SW480 (cell line): ENCODE measurements around the gene HBQ1.
A peak's percentile ranks its signal among the peaks of the same experiment; 100 is the strongest.
"Not testable (repeated sequence)": the region's sequence is repeated elsewhere in the genome, so short reads cannot be mapped to it uniquely, and the experiment has no call there.

Source experiments
- DNase-seq: peaks from one replicate; pipeline ENCODE4 v3.0.0-alpha.2; 2016; ENCODE audit warnings: low spot score

The HBQ1 gene

DNA sequence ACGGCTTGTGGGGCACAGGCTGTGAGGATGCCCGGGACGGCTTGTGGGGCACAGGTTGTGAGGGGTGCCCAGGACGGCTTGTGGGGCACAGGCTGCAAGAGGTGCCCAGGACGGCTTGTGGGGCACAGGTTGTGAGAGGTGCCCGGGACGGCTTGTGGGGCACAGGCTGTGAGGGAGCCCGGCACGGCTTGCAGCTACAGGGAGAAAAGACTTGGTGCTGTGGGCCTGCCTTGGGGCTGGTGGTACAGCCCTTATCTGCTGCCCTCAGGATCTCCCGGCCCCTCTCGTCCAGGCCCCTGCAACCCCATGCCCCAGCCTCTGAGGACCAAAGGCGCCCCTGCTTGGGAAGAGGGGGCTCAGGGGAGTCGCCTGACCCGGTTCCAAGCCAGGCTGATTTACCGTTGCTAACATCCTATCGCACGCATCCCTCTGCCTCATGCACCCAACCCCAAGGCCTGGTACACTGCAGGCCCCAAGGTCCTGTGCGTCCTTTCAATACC lies 19.5 kb upstream of the HBQ1 start:
- no peak for DNase-seq

DNA sequence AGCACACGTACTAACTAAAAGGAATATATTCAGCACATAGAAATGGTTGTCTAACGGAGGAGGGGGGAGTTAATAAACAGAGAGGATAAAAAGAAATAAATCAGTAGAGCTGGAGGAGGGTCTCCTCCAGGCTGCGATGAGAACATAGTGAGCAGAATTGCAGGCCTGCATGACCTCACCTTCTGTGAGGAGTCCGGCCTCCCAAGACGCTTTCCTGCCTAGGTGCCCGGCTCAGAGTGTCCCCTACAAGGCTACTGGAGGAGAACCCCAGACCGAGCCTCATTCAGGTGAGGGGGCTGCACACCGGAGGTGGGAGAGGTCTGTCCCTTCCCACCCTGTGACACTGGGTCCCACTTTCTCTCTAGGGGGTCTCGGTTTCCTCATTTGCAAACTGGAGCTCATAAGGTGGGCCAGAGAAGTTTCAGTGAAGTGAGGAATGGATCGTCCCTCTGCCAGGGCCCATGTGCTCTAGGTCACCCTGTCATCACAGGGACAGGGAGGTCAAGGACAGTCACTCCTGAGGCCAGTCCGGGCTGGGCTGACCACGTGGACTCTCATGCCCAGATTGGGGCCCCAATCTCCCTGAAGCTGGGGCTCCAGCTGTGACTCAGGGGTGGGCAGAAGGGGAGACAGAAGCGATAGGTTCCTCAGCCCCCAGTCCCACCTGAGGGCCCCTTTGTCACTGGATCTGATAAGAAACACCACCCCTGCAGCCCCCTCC lies 17.8 kb upstream of the HBQ1 start:
- no peak for DNase-seq

DNA sequence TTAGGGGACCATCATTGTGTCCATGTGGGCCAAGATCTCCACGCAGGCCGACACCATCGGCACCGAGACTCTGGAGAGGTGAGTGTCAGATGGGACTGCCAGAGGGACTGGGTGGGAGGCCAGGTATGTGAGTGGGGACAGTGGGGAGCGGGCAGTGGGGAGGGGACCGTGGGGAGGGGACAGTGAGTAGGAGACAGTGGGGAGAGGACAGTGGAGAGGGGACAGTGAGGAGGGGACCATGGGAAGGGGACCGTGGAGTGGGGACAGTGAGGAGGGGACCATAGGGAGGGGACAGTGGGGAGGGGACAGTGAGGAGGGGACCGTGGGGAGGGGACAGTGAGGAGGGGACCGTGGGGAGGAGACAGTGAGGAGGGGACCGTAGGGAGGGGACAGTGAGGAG lies 17.1 kb upstream of the HBQ1 start:
- not testable (repeated sequence) for DNase-seq

DNA sequence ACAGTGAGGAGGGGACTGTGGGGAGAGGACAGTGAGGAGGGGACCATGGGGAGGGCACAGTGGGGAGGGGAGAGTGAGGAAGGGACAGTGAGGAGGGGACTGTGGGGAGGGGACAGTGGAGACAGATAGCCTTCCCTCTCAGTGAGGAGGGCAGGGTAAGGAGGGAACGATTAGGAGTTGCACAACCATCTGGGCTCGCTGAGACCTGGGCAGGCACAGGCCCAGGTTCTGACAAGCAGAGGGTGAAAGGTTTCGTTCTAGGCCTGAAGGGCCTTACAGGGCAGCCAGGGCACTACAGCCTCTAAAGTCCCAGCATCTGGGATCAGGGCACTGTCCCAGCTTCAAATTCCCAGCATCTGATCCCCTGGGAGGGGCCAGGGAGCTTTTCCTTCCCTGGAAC lies 16.6 kb upstream of the HBQ1 start:
- DNase-seq = not testable (repeated sequence)

DNA sequence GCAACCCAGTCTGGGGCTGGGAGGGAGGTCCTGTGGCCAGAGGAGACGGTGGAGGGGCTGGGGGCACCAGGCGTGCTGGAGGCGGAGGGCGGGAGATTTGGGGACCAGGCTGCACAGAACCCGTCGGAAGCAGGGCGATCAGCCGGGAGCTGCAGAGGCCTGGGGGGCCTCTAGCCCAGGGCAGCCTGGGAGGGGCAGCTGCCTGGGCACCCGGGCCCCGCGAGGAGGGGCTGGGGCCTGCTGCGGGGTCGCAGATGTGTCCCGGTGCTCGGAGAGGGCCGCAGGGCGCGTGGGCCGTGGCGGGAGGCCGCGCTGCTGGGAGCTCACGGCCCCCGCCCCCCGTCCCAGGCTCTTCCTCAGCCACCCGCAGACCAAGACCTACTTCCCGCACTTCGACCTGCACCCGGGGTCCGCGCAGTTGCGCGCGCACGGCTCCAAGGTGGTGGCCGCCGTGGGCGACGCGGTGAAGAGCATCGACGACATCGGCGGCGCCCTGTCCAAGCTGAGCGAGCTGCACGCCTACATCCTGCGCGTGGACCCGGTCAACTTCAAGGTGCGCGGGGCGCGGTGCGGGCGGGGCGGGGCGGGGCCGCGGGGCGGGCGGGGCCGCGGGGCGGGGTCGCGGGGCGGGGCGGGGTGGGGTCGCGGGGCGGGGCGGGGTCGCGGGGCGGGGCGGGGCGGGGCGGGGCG lies 16.0 kb upstream of the HBQ1 start:
- not testable (repeated sequence) for DNase-seq

DNA sequence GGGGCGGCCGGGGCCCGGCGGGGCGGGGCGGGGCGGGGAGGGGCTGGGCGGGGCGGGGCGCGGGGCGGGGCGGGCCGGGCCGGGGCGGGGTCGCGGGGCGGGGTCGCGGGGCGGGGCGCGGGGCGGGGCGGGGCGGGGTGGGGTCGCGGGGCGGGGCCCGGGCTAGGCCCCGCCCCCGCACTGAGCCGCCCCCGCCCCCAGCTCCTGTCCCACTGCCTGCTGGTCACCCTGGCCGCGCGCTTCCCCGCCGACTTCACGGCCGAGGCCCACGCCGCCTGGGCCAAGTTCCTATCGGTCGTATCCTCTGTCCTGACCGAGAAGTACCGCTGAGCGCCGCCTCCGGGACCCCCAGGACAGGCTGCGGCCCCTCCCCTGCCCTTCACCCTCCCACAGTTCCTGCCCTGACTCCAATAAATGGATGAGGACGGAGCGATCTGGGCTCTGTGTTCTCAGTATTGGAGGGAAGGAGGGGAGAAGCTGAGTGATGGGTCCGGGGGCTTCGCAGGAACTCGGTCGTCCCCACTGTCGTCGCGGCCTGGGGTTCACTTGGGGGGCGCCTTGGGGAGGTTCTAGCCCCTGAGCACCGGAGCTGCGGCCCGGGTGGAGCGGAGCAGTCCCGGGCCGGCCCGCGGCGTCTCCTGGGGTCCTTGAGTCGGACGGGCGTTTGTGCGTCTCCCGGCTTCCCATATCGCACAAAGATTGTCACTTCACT lies 15.3 kb upstream of the HBQ1 start:
- no peak for DNase-seq

DNA sequence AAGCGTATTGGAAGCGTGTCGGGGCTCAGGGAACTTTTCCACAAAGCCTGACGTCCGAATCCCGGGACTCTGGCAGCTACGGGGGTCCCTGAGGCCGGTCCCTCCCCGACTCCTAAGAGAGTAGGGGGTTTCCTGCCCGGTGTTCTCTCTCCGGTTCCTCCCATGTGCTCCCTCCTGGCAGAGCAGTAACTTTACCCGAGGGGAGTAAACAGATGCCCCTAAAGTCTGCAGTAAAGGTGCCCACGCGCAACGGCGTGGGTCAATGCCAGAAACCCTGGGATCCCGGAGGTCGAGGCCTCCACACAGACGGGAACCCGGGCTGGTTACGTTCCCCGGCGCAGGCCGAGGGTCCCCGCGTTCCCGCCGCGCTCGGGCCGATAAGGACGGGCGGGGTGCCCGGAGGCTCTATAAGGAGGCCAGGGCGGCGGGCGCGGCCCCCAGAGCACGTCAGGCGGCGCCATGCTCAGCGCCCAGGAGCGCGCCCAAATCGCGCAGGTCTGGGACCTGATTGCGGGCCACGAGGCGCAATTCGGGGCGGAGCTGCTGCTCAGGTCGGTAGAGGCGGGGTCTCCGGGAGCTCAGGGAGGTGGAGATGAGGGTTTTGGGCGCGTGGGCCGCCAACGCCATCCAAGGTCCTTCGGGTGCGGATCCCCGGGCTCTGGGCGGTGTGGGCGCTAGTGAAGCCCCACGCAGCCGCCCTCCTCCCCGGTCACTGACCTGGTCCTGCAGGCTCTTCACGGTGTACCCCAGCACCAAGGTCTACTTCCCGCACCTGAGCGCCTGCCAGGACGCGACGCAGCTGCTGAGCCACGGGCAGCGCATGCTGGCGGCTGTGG lies 14.5 kb upstream of the HBQ1 start, which contains the start of gene HBM:
HBM (plus strand) TSS at position 440 of the 836 bp plus-strand sequence; CDS start at position 460, 20 bp downstream.
- no peak for DNase-seq

DNA sequence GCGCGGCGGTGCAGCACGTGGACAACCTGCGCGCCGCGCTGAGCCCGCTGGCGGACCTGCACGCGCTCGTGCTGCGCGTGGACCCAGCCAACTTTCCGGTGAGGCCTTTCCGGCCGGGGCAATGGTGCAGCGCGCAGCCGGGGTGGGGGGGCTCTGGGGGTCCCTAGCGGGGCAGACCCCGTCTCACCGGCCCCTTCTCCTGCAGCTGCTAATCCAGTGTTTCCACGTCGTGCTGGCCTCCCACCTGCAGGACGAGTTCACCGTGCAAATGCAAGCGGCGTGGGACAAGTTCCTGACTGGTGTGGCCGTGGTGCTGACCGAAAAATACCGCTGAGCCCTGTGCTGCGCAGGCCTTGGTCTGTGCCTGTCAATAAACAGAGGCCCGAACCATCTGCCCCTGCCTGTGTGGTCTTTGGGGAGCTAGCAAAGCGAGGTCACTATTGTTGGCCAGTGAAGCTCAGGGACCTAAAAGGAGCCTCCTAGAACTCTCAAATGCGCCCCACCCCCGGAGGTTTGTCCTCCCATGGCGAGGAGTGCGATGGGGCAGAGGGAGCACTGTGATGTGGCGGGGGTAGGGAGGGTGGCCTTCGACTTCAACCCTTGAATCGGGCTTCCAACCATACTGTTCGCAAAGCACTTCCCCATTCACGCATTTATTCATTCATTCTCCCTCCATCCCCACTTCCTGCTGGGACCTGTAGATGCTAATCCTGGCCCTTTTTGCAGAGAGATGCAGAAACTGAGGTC lies 13.7 kb upstream of the HBQ1 start:
- no peak for DNase-seq

DNA sequence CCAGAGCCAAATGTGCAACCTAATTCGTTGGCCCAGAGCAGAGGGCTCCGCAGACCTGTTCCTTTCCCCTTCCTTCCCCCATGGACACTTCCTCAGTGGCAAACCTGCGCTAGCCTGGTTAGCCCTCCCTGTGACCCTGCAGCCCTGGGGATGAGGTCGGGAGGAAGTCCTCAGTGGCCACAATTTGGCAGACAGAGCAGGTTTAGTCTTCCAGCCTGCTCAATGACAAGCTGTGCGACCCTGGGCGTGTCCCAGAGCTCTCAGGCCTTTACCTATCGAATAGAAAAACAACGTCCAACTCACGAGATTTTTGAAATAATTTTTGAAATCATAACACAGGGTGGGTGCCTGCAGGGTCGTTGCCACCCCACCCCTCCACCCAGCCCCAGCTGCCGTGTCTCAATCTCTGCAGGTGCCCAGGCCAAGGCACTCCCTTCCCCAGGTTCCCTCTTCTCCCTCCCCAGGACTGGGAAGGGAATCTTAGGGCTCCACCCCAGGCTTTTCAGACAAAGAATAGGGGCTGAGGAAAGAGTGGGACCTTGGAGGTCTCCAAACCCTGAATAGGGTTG lies 13.1 kb upstream of the HBQ1 start:
- no peak for DNase-seq

DNA sequence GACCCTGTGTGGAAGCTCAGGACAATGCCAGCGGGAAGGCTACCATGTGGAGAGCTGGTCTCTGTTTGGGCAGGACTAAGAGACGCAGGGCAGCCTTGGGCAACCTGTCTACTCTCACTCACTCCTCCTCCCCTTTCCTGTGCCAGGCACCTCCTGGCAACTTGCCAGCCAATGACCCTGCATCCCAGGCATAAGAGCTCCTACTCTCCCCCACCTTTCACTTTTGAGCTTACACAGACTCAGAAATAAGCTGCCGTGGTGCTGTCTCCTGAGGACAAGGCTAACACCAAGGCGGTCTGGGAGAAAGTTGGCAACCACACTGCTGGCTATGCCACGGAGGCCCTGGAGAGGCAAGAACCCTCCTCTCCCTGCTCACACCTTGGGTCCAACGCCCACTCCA lies 11.8 kb upstream of the HBQ1 start:
- no peak for DNase-seq

DNA sequence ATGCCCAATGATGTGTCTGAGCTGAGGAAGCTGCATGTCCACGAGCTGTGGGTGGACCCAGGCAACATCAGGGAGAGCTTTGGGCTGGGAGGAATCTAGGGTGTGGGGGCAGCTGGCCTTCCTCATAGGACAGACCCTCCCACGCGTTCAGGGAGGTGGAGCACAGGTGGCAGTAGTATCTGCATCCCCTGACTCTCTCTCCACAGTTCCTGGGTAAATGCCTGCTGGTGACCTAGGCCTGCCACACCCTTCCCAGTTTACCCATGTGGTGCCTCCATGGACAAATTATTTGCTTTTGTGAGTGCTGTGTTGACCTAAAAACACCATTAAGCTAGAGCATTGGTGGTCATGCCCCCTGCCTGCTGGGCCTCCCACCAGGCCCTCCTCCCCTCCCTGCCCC lies 11.2 kb upstream of the HBQ1 start:
- no peak for DNase-seq

DNA sequence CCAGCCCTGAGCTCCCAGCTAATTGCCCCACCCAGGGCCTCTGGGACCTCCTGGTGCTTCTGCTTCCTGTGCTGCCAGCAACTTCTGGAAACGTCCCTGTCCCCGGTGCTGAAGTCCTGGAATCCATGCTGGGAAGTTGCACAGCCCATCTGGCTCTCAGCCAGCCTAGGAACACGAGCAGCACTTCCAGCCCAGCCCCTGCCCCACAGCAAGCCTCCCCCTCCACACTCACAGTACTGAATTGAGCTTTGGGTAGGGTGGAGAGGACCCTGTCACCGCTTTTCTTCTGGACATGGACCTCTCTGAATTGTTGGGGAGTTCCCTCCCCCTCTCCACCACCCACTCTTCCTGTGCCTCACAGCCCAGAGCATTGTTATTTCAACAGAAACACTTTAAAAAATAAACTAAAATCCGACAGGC lies 10.2 kb upstream of the HBQ1 start:
- DNase-seq = peak; percentile 18

DNA sequence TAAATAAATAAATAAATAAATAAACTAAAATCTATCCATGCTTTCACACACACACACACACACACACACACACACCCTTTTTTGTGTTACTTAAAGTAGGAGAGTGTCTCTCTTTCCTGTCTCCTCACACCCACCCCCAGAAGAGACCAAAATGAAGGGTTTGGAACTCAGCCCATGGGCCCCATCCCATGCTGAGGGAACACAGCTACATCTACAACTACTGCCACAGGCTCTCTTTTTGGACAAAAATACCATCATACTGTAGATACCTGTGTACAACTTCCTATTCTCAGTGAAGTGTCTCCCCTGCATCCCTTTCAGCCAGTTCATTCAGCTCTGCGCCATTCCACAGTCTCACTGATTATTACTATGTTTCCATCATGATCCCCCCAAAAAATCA lies 9.5 kb upstream of the HBQ1 start:
- no peak for DNase-seq

DNA sequence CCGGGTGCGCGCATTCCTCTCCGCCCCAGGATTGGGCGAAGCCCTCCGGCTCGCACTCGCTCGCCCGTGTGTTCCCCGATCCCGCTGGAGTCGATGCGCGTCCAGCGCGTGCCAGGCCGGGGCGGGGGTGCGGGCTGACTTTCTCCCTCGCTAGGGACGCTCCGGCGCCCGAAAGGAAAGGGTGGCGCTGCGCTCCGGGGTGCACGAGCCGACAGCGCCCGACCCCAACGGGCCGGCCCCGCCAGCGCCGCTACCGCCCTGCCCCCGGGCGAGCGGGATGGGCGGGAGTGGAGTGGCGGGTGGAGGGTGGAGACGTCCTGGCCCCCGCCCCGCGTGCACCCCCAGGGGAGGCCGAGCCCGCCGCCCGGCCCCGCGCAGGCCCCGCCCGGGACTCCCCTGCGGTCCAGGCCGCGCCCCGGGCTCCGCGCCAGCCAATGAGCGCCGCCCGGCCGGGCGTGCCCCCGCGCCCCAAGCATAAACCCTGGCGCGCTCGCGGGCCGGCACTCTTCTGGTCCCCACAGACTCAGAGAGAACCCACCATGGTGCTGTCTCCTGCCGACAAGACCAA lies 7.8 kb upstream of the HBQ1 start, which contains the start of gene HBA2:
HBA2 (plus strand) TSS at position 503 of the 568 bp plus-strand sequence; CDS start at position 540, 37 bp downstream.
- not testable (repeated sequence) for DNase-seq

DNA sequence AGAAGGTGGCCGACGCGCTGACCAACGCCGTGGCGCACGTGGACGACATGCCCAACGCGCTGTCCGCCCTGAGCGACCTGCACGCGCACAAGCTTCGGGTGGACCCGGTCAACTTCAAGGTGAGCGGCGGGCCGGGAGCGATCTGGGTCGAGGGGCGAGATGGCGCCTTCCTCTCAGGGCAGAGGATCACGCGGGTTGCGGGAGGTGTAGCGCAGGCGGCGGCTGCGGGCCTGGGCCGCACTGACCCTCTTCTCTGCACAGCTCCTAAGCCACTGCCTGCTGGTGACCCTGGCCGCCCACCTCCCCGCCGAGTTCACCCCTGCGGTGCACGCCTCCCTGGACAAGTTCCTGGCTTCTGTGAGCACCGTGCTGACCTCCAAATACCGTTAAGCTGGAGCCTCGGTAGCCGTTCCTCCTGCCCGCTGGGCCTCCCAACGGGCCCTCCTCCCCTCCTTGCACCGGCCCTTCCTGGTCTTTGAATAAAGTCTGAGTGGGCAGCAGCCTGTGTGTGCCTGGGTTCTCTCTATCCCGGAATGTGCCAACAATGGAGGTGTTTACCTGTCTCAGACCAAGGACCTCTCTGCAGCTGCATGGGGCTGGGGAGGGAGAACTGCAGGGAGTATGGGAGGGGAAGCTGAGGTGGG lies 6.9 kb upstream of the HBQ1 start:
- not testable (repeated sequence) for DNase-seq

DNA sequence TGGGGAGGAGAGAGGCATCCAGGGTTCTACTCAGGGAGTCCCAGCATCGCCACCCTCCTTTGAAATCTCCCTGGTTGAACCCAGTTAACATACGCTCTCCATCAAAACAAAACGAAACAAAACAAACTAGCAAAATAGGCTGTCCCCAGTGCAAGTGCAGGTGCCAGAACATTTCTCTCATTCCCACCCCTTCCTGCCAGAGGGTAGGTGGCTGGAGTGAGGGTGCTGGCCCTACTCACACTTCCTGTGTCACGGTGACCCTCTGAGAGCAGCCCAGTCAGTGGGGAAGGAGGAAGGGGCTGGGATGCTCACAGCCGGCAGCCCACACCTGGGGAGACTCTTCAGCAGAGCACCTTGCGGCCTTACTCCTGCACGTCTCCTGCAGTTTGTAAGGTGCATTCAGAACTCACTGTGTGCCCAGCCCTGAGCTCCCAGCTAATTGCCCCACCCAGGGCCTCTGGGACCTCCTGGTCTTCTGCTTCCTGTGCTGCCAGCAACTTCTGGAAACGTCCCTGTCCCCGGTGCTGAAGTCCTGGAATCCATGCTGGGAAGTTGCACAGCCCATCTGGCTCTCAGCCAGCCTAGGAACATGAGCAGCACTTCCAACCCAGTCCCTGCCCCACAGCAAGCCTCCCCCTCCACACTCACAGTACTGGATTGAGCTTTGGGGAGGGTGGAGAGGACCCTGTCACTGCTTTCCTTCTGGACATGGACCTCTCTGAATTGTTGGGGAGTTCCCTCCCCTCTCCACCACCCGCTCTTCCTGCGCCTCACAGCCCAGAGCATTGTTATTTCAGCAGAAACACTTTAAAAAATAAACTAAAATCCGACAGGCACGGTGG lies 6.1 kb upstream of the HBQ1 start:
- DNase-seq = not testable (repeated sequence)

DNA sequence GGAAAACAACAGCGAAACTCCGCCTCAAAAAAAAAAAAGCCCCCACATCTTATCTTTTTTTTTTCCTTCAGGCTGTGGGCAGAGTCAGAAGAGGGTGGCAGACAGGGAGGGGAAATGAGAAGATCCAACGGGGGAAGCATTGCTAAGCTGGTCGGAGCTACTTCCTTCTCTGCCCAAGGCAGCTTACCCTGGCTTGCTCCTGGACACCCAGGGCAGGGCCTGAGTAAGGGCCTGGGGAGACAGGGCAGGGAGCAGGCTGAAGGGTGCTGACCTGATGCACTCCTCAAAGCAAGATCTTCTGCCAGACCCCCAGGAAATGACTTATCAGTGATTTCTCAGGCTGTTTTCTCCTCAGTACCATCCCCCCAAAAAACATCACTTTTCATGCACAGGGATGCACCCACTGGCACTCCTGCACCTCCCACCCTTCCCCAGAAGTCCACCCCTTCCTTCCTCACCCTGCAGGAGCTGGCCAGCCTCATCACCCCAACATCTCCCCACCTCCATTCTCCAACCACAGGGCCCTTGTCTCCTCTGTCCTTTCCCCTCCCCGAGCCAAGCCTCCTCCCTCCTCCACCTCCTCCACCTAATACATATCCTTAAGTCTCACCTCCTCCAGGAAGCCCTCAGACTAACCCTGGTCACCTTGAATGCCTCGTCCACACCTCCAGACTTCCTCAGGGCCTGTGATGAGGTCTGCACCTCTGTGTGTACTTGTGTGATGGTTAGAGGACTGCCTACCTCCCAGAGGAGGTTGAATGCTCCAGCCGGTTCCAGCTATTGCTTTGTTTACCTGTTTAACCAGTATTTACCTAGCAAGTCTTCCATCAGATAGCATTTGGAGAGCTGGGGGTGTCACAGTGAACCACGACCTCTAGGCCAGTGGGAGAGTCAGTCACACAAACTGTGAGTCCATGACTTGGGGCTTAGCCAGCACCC lies 5.0 kb upstream of the HBQ1 start:
- no peak for DNase-seq

DNA sequence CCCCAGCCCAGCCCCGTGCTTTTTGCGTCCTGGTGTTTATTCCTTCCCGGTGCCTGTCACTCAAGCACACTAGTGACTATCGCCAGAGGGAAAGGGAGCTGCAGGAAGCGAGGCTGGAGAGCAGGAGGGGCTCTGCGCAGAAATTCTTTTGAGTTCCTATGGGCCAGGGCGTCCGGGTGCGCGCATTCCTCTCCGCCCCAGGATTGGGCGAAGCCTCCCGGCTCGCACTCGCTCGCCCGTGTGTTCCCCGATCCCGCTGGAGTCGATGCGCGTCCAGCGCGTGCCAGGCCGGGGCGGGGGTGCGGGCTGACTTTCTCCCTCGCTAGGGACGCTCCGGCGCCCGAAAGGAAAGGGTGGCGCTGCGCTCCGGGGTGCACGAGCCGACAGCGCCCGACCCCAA lies 4.3 kb upstream of the HBQ1 start:
- not testable (repeated sequence) for DNase-seq
